Measurements from ENCODE around the gene AHCTF1. TPM values are rescaled to one million over a fixed set of nuclear protein-coding genes. Genes with fewer than 3 reads are reported as not detected.
A peak's percentile ranks its signal among the peaks of the same experiment; 100 is the strongest.

The AHCTF1 gene
- total and polyA plus RNA-seq, 4 donors, result 7.5 to 32.4 (median 22.6) TPM

DNA sequence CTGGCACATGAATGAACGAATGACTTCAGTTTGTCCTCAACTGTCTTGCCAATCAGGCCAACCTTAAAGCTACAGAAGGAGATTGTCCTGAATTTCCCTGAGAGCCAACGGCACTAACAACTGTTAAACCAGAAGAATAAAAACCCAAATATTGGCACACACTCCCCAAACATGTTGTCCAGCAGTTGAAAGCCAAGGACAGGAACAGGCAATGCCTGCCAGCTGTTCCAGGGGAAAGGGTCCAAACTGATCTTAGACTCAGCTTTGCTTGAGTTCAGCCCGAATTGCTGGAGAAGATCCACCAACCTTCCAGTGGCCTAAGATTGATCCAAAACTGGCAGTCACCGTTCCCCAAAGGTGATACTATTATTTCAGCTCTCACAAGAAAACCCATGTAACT lies 22.4 kb upstream of the AHCTF1 start:
- WGBS, 2 donors, result 7 to 8% methylated on average over 4 of the region's 4 CpGs
- Histone ChIP-seq H3K36me3 (ENCODE audit: control insufficient read depth in 1 of 2, insufficient read depth in 2 of 2, low read length in 1 of 2) (no peaks in the 10 kb centered on the region), H3K27ac (ENCODE audit: low read depth in 1 of 2, low read length in 2 of 2) (peak overlapping the region in 1 of 2 donors; percentile 16), H3K9me3 (ENCODE audit: control insufficient read depth, low read length) (no peaks in the 10 kb centered on the region), H3K4me1 (ENCODE audit: control insufficient read depth in 1 of 2, insufficient read depth in 2 of 2, low read length in 2 of 2) (no peaks in the 10 kb centered on the region), H3K27me3 (ENCODE audit: control insufficient read depth in 1 of 2, insufficient read depth in 2 of 2, low read length in 1 of 2) (no peaks in the 10 kb centered on the region), H3K4me3 (ENCODE audit: low read length in 2 of 2) (no peak overlapping the region)
- intact Hi-C loops (cut with DNase I), result no loop called here
- no peak for DNase-seq
- ATAC-seq (ENCODE audit: low FRiP score), result no peak

DNA sequence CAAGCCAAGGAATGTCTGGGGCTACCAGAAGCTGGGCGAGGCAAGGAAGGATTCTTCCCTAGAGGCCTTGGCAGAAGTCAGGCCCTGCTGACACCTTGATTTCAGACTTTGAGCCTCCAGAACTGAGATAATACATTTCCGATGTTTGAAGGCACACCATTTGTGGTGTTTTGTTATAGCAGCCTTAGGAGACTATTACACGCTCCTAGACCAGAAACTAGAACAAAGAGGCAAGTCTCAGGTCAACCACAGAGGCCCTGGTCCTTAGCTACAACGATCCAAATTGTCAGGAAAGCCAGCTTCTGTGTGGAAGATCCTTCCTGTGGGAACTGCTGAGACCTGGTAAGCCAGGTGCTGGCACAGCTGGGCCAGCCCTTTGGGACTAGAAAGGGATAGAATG lies 19.7 kb upstream of the AHCTF1 start:
- Histone ChIP-seq H3K27me3 (ENCODE audit: control insufficient read depth in 1 of 2, insufficient read depth in 2 of 2, low read length in 1 of 2) (no peaks in the 10 kb centered on the region), H3K4me3 (ENCODE audit: low read length in 2 of 2) (no peak overlapping the region), H3K36me3 (ENCODE audit: control insufficient read depth in 1 of 2, insufficient read depth in 2 of 2, low read length in 1 of 2) (no peaks in the 10 kb centered on the region), H3K4me1 (ENCODE audit: control insufficient read depth in 1 of 2, insufficient read depth in 2 of 2, low read length in 2 of 2) (no peaks in the 10 kb centered on the region), H3K27ac (ENCODE audit: low read depth in 1 of 2, low read length in 2 of 2) (no peak overlapping the region), H3K9me3 (ENCODE audit: control insufficient read depth, low read length) (no peaks in the 10 kb centered on the region)
- DNase-seq, result no peak
- intact Hi-C loops (cut with DNase I), result no loop called here
- 95 to 97% methylated on average over 4 of the region's 4 CpGs for WGBS, 2 donors
- no peak for ATAC-seq (ENCODE audit: low FRiP score)

DNA sequence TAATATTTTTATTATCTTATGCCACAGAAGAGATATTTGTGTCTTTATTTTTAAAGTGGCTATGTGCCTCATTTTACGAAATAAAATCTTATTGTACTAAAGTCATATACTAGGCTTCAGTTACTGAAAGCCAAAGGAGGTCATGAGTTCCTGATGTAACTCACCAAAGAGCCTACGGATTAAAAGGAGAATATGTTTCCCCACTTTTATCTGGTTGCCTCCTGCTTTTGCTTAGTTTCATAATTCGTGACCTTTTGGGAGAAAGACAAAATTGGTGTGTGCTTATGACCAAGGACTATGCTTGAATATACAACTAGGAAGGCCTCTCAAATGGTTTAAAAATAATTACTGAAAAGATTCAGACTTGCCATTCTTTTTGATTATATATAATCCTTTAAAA lies 18.2 kb upstream of the AHCTF1 start:
- no peak overlapping the region for H3K27ac ChIP-seq (ENCODE audit: low read depth in 1 of 2, low read length in 2 of 2)
- whole genome bisulfite sequencing, 2 donors, result 91 to 93% methylated on average over 3 of the region's 3 CpGs
- no peaks in the 10 kb centered on the region for H3K36me3 ChIP-seq (ENCODE audit: control insufficient read depth in 1 of 2, insufficient read depth in 2 of 2, low read length in 1 of 2)
- ATAC-seq (ENCODE audit: low FRiP score) (no peak), DNase-seq (no peak)
- no peaks in the 10 kb centered on the region for H3K4me1 ChIP-seq (ENCODE audit: control insufficient read depth in 1 of 2, insufficient read depth in 2 of 2, low read length in 2 of 2)
- H3K4me3 ChIP-seq (ENCODE audit: low read length in 2 of 2), result no peak overlapping the region
- H3K9me3 ChIP-seq (ENCODE audit: control insufficient read depth, low read length), result no peaks in the 10 kb centered on the region
- H3K27me3 ChIP-seq (ENCODE audit: control insufficient read depth in 1 of 2, insufficient read depth in 2 of 2, low read length in 1 of 2), result no peaks in the 10 kb centered on the region
- intact Hi-C loops (cut with DNase I), result no loop called here

DNA sequence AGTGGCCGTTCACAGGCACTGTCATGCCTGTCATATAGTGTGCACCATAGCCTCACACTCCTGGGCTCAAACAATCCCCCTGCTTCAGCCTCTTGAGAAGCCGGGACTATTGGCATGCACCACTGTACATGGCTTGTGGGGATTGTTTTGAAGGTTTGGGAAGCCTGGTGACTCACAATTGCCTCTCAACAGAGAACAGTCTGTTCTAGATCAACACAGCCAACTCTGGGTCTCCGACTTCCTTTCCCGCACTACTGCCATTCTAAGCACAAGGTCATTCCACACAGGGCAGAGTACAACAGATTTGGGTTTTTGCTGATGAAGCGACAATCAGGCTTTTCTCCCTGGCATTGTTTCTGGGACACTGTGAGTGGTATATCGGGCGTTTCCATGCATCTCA lies 15.5 kb upstream of the AHCTF1 start:
- ATAC-seq (ENCODE audit: low FRiP score) (peak; percentile 92), DNase-seq (peak in 1 of 2 donors; percentile 76)
- intact Hi-C loops (cut with DNase I), result no loop called here
- Histone ChIP-seq H3K4me3 (ENCODE audit: low read length in 2 of 2) (no peak overlapping the region), H3K36me3 (ENCODE audit: control insufficient read depth in 1 of 2, insufficient read depth in 2 of 2, low read length in 1 of 2) (no peaks in the 10 kb centered on the region), H3K9me3 (ENCODE audit: control insufficient read depth, low read length) (no peaks in the 10 kb centered on the region), H3K27ac (ENCODE audit: low read depth in 1 of 2, low read length in 2 of 2) (peak overlapping the region in 1 of 2 donors; percentile 96), H3K4me1 (ENCODE audit: control insufficient read depth in 1 of 2, insufficient read depth in 2 of 2, low read length in 2 of 2) (no peaks in the 10 kb centered on the region), H3K27me3 (ENCODE audit: control insufficient read depth in 1 of 2, insufficient read depth in 2 of 2, low read length in 1 of 2) (no peaks in the 10 kb centered on the region)
- WGBS, 2 donors, result 15 to 27% methylated on average over 7 of the region's 7 CpGs

DNA sequence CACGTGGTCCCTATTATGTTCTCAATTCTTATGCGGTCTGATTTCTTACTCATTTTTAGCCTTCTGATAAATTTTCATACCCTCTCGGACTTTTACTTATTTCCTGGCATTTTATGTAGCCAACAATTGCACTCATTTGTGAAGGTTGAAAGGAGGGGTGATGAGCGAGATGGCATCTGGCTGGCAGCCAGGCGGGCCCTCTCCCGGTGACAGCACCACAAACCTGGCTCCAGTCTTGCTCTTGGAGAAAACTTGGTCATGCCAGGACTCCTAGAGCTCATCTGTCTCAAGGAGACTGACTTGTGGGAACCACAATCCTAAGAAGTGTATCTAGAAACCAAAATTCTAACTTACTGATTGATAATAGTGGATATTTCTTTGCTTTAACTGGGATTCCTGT lies 14.6 kb upstream of the AHCTF1 start:
- Histone ChIP-seq H3K4me1 (ENCODE audit: control insufficient read depth in 1 of 2, insufficient read depth in 2 of 2, low read length in 2 of 2) (no peaks in the 10 kb centered on the region), H3K27me3 (ENCODE audit: control insufficient read depth in 1 of 2, insufficient read depth in 2 of 2, low read length in 1 of 2) (no peaks in the 10 kb centered on the region), H3K9me3 (ENCODE audit: control insufficient read depth, low read length) (no peaks in the 10 kb centered on the region), H3K27ac (ENCODE audit: low read depth in 1 of 2, low read length in 2 of 2) (peak overlapping the region; percentile 80 to 84), H3K36me3 (ENCODE audit: control insufficient read depth in 1 of 2, insufficient read depth in 2 of 2, low read length in 1 of 2) (no peaks in the 10 kb centered on the region), H3K4me3 (ENCODE audit: low read length in 2 of 2) (no peak overlapping the region)
- WGBS, 2 donors, result 82 to 93% methylated on average over 6 of the region's 6 CpGs
- intact Hi-C loops (cut with DNase I), result no loop called here
- DNase-seq (no peak), ATAC-seq (ENCODE audit: low FRiP score) (no peak)

DNA sequence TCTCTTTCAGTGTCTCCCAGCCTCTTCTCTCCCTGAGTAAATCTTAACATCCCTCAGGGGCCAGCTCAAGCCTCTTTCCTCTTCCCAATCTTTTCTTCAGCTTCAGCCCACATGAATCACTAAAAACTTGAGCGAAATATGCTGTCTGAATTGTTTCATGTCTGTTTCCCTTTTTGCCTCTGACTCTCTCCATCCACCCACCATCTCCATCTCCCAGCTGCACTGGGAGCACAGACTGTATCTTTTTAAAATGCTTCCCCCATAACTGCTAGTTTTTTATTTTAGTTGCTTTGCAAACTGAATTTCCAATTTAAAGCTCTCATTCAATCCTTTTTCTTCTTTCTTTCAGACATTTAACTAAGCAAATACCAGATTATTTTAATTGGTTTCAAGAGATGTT lies 3.0 kb upstream of the AHCTF1 start:
- H3K27me3 ChIP-seq (ENCODE audit: control insufficient read depth in 1 of 2, insufficient read depth in 2 of 2, low read length in 1 of 2), result no peaks in the 10 kb centered on the region
- no peak overlapping the region for H3K27ac ChIP-seq (ENCODE audit: low read depth in 1 of 2, low read length in 2 of 2)
- ATAC-seq (ENCODE audit: low FRiP score) (no peak), DNase-seq (no peak)
- intact Hi-C loops (cut with DNase I), result loop anchor here (10.0 kb wide), 2 partner anchors 140 to 170 kb away; partner anchors contain the start of genes ZNF669 (in 1 of the 2) and ZNF670 (in 1 of the 2)
- H3K4me3 ChIP-seq (ENCODE audit: low read length in 2 of 2), result no peak overlapping the region
- H3K9me3 ChIP-seq (ENCODE audit: control insufficient read depth, low read length), result no peaks in the 10 kb centered on the region
- no peaks in the 10 kb centered on the region for H3K4me1 ChIP-seq (ENCODE audit: control insufficient read depth in 1 of 2, insufficient read depth in 2 of 2, low read length in 2 of 2)
- WGBS, 2 donors, result 60 to 69% methylated on average over 1 of the region's 1 CpG
- no peaks in the 10 kb centered on the region for H3K36me3 ChIP-seq (ENCODE audit: control insufficient read depth in 1 of 2, insufficient read depth in 2 of 2, low read length in 1 of 2)

DNA sequence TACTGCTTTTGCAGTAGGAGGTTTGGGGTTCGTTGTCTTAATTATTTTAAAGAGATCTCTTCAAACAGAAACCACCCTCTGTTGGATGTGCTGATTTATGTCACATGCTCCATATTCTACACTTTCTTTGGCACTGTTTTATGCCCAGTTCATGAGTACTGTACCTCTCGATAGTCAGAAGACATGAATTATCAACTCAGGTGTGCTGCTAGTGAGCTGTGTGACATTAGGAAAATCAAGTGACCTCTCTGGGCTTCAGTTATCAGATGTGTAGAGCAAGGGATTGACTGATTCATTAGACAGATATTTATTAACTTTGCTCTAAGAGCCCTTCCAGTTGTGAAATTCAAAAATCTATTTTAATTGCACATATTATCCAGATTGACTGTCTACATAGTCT lies 2.1 kb upstream of the AHCTF1 start:
- H3K36me3 ChIP-seq (ENCODE audit: control insufficient read depth in 1 of 2, insufficient read depth in 2 of 2, low read length in 1 of 2), result no peaks in the 10 kb centered on the region
- 75 to 83% methylated on average over 2 of the region's 2 CpGs for WGBS, 2 donors
- no peaks in the 10 kb centered on the region for H3K27me3 ChIP-seq (ENCODE audit: control insufficient read depth in 1 of 2, insufficient read depth in 2 of 2, low read length in 1 of 2)
- ATAC-seq (ENCODE audit: low FRiP score) (no peak), DNase-seq (no peak)
- H3K9me3 ChIP-seq (ENCODE audit: control insufficient read depth, low read length), result no peaks in the 10 kb centered on the region
- no peaks in the 10 kb centered on the region for H3K4me1 ChIP-seq (ENCODE audit: control insufficient read depth in 1 of 2, insufficient read depth in 2 of 2, low read length in 2 of 2)
- no peak overlapping the region for H3K27ac ChIP-seq (ENCODE audit: low read depth in 1 of 2, low read length in 2 of 2)
- H3K4me3 ChIP-seq (ENCODE audit: low read length in 2 of 2), result no peak overlapping the region
- intact Hi-C loops (cut with DNase I), result loop anchor here (10.0 kb wide), 2 partner anchors 141 to 171 kb away; partner anchors contain the start of genes ZNF669 (in 1 of the 2) and ZNF670 (in 1 of the 2)

DNA sequence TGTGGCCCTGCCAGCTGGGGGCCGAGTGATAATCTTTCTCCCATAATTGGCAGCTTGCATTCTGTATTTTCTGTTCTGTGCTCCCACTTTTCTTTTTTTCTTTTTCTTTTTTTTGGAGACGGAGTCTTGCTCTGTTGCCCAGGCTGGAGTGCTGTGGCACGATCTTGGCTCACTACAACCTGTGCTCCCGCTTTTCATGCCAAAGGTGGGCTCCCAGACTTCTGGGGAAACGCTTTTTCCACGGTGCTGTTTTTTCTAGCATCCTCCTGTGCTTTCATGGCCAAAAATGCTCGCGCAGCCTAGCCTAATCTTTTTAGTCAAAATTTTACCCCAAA lies 585 bp upstream of the AHCTF1 start:
- ATAC-seq (ENCODE audit: low FRiP score), result no peak
- intact Hi-C loops (cut with DNase I), result loop anchor here (10.0 kb wide), 2 partner anchors 142 to 172 kb away; partner anchors contain the start of genes ZNF669 (in 1 of the 2) and ZNF670 (in 1 of the 2)

DNA sequence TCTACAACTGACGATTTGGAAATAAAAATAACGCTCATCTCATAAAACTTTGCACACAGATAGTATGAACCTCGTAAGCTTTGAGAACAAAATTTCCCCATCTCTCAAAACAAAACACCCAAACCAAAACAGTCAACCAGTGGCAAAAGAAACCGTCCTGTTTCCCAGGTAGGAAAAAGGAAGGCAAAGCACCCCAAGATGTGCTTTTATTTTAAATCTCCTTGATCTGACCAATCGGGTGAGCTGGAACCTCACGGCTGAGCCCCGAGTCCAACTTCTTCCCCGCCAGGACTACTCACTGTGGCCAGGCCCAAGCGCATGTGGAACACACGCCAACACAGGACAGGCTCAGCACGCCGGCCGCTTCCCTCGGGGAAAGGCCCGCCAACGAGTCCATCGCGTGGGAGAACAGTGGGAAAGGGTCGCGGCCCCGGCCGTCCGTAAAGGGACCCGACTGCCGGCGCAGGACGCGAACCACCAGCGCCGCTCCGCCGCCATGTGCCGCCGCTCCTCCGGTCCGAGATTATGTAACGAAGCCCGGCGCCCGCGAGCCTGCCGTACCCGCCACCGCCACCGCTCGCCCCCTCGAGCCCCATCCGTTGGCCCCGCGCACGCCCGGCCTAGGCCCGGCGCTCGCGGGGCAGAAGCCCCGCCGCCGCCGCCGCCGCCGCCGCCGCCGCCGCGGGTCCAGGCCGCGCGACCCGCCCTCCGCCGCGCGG lies 759 bp downstream of the AHCTF1 start:
- Histone ChIP-seq H3K36me3 (ENCODE audit: control insufficient read depth in 1 of 2, insufficient read depth in 2 of 2, low read length in 1 of 2) (no peaks in the 10 kb centered on the region), H3K27me3 (ENCODE audit: control insufficient read depth in 1 of 2, insufficient read depth in 2 of 2, low read length in 1 of 2) (no peaks in the 10 kb centered on the region), H3K4me3 (ENCODE audit: low read length in 2 of 2) (peak overlapping the region; percentile 38 to 81), H3K9me3 (ENCODE audit: control insufficient read depth, low read length) (no peaks in the 10 kb centered on the region), H3K27ac (ENCODE audit: low read depth in 1 of 2, low read length in 2 of 2) (peak overlapping the region; percentile 7 to 84), H3K4me1 (ENCODE audit: control insufficient read depth in 1 of 2, insufficient read depth in 2 of 2, low read length in 2 of 2) (no peaks in the 10 kb centered on the region)
- WGBS, 2 donors, result 1% methylated on average over 33 to 76 of the region's 76 CpGs
- ATAC-seq (ENCODE audit: low FRiP score) (peak; percentile 30), DNase-seq (peak; percentile 76 to 86)
- intact Hi-C loops (cut with DNase I), result loop anchor here (10.0 kb wide), 2 partner anchors 144 to 174 kb away; partner anchors contain the start of genes ZNF669 (in 1 of the 2) and ZNF670 (in 1 of the 2)

More for the DNA sequence above, 585 bp upstream of the AHCTF1 start:
- H3K36me3 ChIP-seq (ENCODE audit: control insufficient read depth in 1 of 2, insufficient read depth in 2 of 2, low read length in 1 of 2), result no peaks in the 10 kb centered on the region
- no peaks in the 10 kb centered on the region for H3K9me3 ChIP-seq (ENCODE audit: control insufficient read depth, low read length)
- no peak overlapping the region for H3K27ac ChIP-seq (ENCODE audit: low read depth in 1 of 2, low read length in 2 of 2)
- no peaks in the 10 kb centered on the region for H3K4me1 ChIP-seq (ENCODE audit: control insufficient read depth in 1 of 2, insufficient read depth in 2 of 2, low read length in 2 of 2)
- H3K4me3 ChIP-seq (ENCODE audit: low read length in 2 of 2), result peak overlapping the region in 1 of 2 donors; percentile 25
- WGBS, 2 donors, result 3 to 5% methylated on average over 8 of the region's 8 CpGs
- DNase-seq, result no peak
- H3K27me3 ChIP-seq (ENCODE audit: control insufficient read depth in 1 of 2, insufficient read depth in 2 of 2, low read length in 1 of 2), result no peaks in the 10 kb centered on the region
